ENCODE measurements around the gene MLH3. TPM values are rescaled to one million over a fixed set of nuclear protein-coding genes. Genes with fewer than 3 reads are reported as not detected.

MLH3 gene
- total and polyA plus RNA-seq, 10 of the 15 experiments (the other 5 are each of a cell fraction or from before 2014, with no cell fraction given) = 12.6 to 31.2 (median 19.6) TPM

DNA sequence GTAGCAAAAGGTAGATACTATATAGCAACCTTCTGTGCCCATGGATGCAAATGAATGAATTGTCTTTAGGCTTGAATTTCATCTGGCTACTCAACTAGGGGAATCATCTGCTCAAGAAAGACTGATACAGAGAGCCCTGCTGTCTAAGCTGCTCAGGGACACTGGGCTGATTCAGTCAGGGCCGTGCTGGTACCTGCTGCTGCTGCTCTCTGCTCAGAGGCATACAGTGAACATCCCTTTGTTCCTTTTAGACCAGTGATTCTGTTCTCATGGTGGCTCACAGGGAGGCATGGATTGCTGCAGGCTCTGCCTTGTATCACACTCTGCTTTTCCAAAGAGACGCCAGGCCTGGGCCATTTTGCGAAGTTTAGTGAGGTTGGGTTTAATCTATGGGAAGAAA lies 34.5 kb downstream of the MLH3 start:
- WGBS (ENCODE audit: insufficient coverage, insufficient replicate concordance, low lambda C conversion rate, missing lambda C conversion rate) = 98% methylated on average over 3 of the region's 3 CpGs
- no peak overlapping the region for H2AFZ ChIP-seq (ENCODE audit: control insufficient read depth, low read depth, low read length)
- H3K4me2 ChIP-seq (ENCODE audit: control insufficient read depth, insufficient read depth) = no peak overlapping the region
- ChIA-PET CTCF (no interaction called here), SMC1A (ENCODE audit: uncharacterized antibody, unreplicated experiment) (no interaction called here), RAD21 (ENCODE audit: unreplicated experiment) (no interaction called here), POLR2A (no interaction called here)
- H4K20me1 ChIP-seq (ENCODE audit: control insufficient read depth, insufficient read depth) = no peaks in the 10 kb centered on the region
- BruUV-seq (replicated peaks) = no TSS peak
- ATAC-seq = no peak
- no peak for FAIRE-seq
- intact Hi-C loops (cut with micrococcal nuclease; ENCODE audit: unreplicated experiment) = no loop called here
- H3K27me3 ChIP-seq (replicated peaks in 1 of 2; ENCODE audit: control insufficient read depth in 2 of 2, insufficient read depth in 2 of 2, low read length in 1 of 2) = no peaks in the 10 kb centered on the region
- H3K9ac ChIP-seq (ENCODE audit: control insufficient read depth, insufficient read depth, low read length) = no peak overlapping the region
- no peak for DNase-seq (ENCODE audit: low read depth, low spot score)
- no peaks in the 10 kb centered on the region for H3K9me3 ChIP-seq (replicated peaks; ENCODE audit: control insufficient read depth, insufficient read depth, low read length)
- in situ Hi-C loops (cut with MboI) = no loop called here
- H3K79me2 ChIP-seq (ENCODE audit: control insufficient read depth, insufficient read depth, low read length) = no peaks in the 10 kb centered on the region
- no peak overlapping the region for H3K27ac ChIP-seq (ENCODE audit: control insufficient read depth, insufficient read depth)
- peaks cover 0 to 30% of the 10 kb centered on the region in 2 experiments; a peak in 3 of 4 replicates for H3K36me3 ChIP-seq (ENCODE audit: control insufficient read depth in 2 of 2, insufficient read depth in 2 of 2, low read length in 1 of 2)
- no peak overlapping the region for H3K4me3 ChIP-seq
- no peak for TF ChIP-seq SPI1 (IDR thresholded peaks at IDR 0.05; ENCODE audit: borderline replicate concordance, insufficient read depth, low read depth, low read length)
- TF ChIP-seq SIN3A (IDR thresholded peaks at IDR 0.05; ENCODE audit: low read depth, low read length) = no peak
- no peak for TF ChIP-seq SREBF2 (IDR thresholded peaks at IDR 0.05; ENCODE audit: low read length)
- no peak for TF ChIP-seq TAF1 (IDR thresholded peaks at IDR 0.05; ENCODE audit: borderline replicate concordance, low read depth, low read length)
- no peak for TF ChIP-seq HDGF (IDR thresholded peaks at IDR 0.05)
- TF ChIP-seq, protein P1, sequence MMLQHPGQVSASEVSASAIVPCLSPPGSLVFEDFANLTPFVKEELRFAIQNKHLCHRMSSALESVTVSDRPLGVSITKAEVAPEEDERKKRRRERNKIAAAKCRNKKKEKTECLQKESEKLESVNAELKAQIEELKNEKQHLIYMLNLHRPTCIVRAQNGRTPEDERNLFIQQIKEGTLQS (IDR thresholded peaks at IDR 0.05; ENCODE audit: borderline replicate concordance, extremely low read depth, low read depth, low read length) = no peak
- TF ChIP-seq, protein P2, sequence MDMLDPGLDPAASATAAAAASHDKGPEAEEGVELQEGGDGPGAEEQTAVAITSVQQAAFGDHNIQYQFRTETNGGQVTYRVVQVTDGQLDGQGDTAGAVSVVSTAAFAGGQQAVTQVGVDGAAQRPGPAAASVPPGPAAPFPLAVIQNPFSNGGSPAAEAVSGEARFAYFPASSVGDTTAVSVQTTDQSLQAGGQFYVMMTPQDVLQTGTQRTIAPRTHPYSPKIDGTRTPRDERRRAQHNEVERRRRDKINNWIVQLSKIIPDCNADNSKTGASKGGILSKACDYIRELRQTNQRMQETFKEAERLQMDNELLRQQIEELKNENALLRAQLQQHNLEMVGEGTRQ (IDR thresholded peaks at IDR 0.05; ENCODE audit: borderline replicate concordance, low read depth, low read length) = no peak
- no peak for TF ChIP-seq MXI1 (IDR thresholded peaks at IDR 0.05; ENCODE audit: low read depth, low read length)
- no peak for TF ChIP-seq SMAD1 (IDR thresholded peaks at IDR 0.05; ENCODE audit: low read depth, partially characterized antibody)
- no peak for TF ChIP-seq RFX5 (IDR thresholded peaks at IDR 0.05; ENCODE audit: low read depth, low read length)
- no peak for TF ChIP-seq HDAC6 (IDR thresholded peaks at IDR 0.05; ENCODE audit: unreplicated experiment)
- TF ChIP-seq MYB (IDR thresholded peaks at IDR 0.05; ENCODE audit: borderline replicate concordance, low read depth, low read length) = no peak
- TF ChIP-seq FOXM1 (IDR thresholded peaks at IDR 0.05; ENCODE audit: low read depth, low read length) = no peak
- TF ChIP-seq, protein P3, sequence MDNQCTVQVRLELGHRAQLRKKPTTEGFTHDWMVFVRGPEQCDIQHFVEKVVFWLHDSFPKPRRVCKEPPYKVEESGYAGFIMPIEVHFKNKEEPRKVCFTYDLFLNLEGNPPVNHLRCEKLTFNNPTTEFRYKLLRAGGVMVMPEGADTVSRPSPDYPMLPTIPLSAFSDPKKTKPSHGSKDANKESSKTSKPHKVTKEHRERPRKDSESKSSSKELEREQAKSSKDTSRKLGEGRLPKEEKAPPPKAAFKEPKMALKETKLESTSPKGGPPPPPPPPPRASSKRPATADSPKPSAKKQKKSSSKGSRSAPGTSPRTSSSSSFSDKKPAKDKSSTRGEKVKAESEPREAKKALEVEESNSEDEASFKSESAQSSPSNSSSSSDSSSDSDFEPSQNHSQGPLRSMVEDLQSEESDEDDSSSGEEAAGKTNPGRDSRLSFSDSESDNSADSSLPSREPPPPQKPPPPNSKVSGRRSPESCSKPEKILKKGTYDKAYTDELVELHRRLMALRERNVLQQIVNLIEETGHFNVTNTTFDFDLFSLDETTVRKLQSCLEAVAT (IDR thresholded peaks at IDR 0.05) = no peak
- H3K4me1 ChIP-seq (ENCODE audit: control insufficient read depth, insufficient read depth, low read length) = no peaks in the 10 kb centered on the region
